H9 (cell line): Measurements from ENCODE around the gene MRTFB. TPM values are rescaled to one million over a fixed set of nuclear protein-coding genes. Genes with fewer than 3 reads are reported as not detected.
A peak's percentile ranks its signal among the peaks of the same experiment; 100 is the strongest.

Source experiments
- DNase-seq: peaks from one replicate; pipeline ENCODE4 v3.0.0-alpha.2; 2017
- H2AFZ ChIP-seq: one replicate; pipeline ENCODE4 v1.6.1; 2013; ENCODE audit warnings: mild to moderate bottlenecking, low read length, control low read depth, moderate library complexity
- H2AK5ac ChIP-seq: 2 replicates; pipeline ENCODE4 v1.6.1; 2013; ENCODE audit warnings: low read length, control low read depth, mixed read lengths; ENCODE audit not compliant: insufficient read length
- H2BK120ac ChIP-seq: one replicate; pipeline ENCODE4 v1.6.1; 2013; ENCODE audit warnings: low read depth, mild to moderate bottlenecking, low read length, control low read depth, inconsistent platforms; ENCODE audit not compliant: poor library complexity, severe bottlenecking
- H2BK12ac ChIP-seq: 2 replicates; pipeline ENCODE4 v1.6.1; 2013; ENCODE audit warnings: low read length, control low read depth, mixed read lengths, low read depth; ENCODE audit not compliant: insufficient read length
- H2BK15ac ChIP-seq: 2 replicates; pipeline ENCODE4 v1.6.1; 2013; ENCODE audit warnings: low read depth, low read length, control low read depth
- H2BK20ac ChIP-seq: one replicate; pipeline ENCODE4 v1.6.1; 2013; ENCODE audit warnings: low read depth, mild to moderate bottlenecking, low read length, control low read depth, inconsistent platforms; ENCODE audit not compliant: poor library complexity, severe bottlenecking
- H2BK5ac ChIP-seq: 2 replicates; pipeline ENCODE4 v1.6.1; 2013; ENCODE audit warnings: low read length, control low read depth, mixed read lengths; ENCODE audit not compliant: insufficient read length
- H3K14ac ChIP-seq: 2 replicates; pipeline ENCODE4 v1.6.1; 2013; ENCODE audit warnings: low read length, control low read depth; ENCODE audit not compliant: insufficient read depth
- H3K18ac ChIP-seq: 2 replicates; pipeline ENCODE4 v1.6.1; 2013; ENCODE audit warnings: low read depth, mild to moderate bottlenecking, mixed read lengths, low read length, control low read depth; ENCODE audit not compliant: insufficient read length
- H3K23ac ChIP-seq: 2 replicates; pipeline ENCODE4 v1.6.1; 2013; ENCODE audit warnings: low read length, control low read depth, mixed read lengths, low read depth; ENCODE audit not compliant: insufficient read length
- H3K23me2 ChIP-seq: 2 replicates; pipeline ENCODE4 v1.6.1; 2013; ENCODE audit warnings: low read depth, mild to moderate bottlenecking, mixed read lengths, low read length, control low read depth; ENCODE audit not compliant: insufficient read length, poor library complexity, severe bottlenecking
- H3K27ac ChIP-seq: 2 replicates; pipeline ENCODE4 v1.5.1; 2013; ENCODE audit warnings: low read length, control low read depth, mixed read lengths, low read depth; ENCODE audit not compliant: insufficient read length
- H3K27me3 ChIP-seq: 2 replicates; pipeline ENCODE4 v1.6.1; 2013; ENCODE audit warnings: low read length, control low read depth, inconsistent platforms; ENCODE audit not compliant: insufficient read depth
- H3K4ac ChIP-seq: 2 replicates; pipeline ENCODE4 v1.6.1; 2013; ENCODE audit warnings: low read depth, mild to moderate bottlenecking, control low read depth, inconsistent platforms, low read length, moderate library complexity
- H3K4me1 ChIP-seq: 2 replicates; pipeline ENCODE4 v1.6.1; 2013; ENCODE audit warnings: low read length, control low read depth, inconsistent platforms; ENCODE audit not compliant: insufficient read depth
- H3K4me2 ChIP-seq: 2 replicates; pipeline ENCODE4 v1.6.1; 2013; ENCODE audit warnings: low read length, control low read depth, mixed read lengths; ENCODE audit not compliant: insufficient read length, insufficient read depth
- H3K56ac ChIP-seq: 2 replicates; pipeline ENCODE4 v1.6.1; 2013; ENCODE audit warnings: low read depth, mild to moderate bottlenecking, mixed read lengths, low read length, control low read depth; ENCODE audit not compliant: insufficient read length
- H3K79me1 ChIP-seq: 2 replicates; pipeline ENCODE4 v1.6.1; 2013; ENCODE audit warnings: low read depth, mild to moderate bottlenecking, moderate library complexity, low read length, control low read depth, inconsistent platforms; ENCODE audit not compliant: insufficient read depth, poor library complexity, severe bottlenecking
- H3K79me2 ChIP-seq: 2 replicates; pipeline ENCODE4 v1.6.1; 2013; ENCODE audit warnings: low read length, control low read depth, inconsistent platforms; ENCODE audit not compliant: insufficient read depth
- H3K9ac ChIP-seq: 2 replicates; pipeline ENCODE4 v1.6.1; 2013; ENCODE audit warnings: low read length, control low read depth, mixed read lengths; ENCODE audit not compliant: insufficient read length; ENCODE audit errors: extremely low read depth
- H3K9me3 ChIP-seq: one replicate; pipeline ENCODE4 v1.6.1; 2013; ENCODE audit warnings: low read depth, low read length, inconsistent platforms; ENCODE audit not compliant: control insufficient read depth
- H3T11ph ChIP-seq: one replicate; pipeline ENCODE4 v1.6.1; 2013; ENCODE audit warnings: mild to moderate bottlenecking, low read length, control low read depth, inconsistent platforms
- H4K20me1 ChIP-seq: one replicate; pipeline ENCODE4 v1.6.1; 2013; ENCODE audit not compliant: control insufficient read depth, insufficient read length, insufficient read depth
- H4K5ac ChIP-seq: 2 replicates; pipeline ENCODE4 v1.6.1; 2013; ENCODE audit warnings: low read depth, mild to moderate bottlenecking, mixed read lengths, low read length, control low read depth; ENCODE audit not compliant: insufficient read length
- H4K8ac ChIP-seq: replicated peaks from 2 replicates; pipeline ENCODE4 v1.6.1; 2013; ENCODE audit warnings: low read length, control low read depth, mixed read lengths, low read depth; ENCODE audit not compliant: insufficient read length
- H4K91ac ChIP-seq: 2 replicates; pipeline ENCODE4 v1.6.1; 2013; ENCODE audit warnings: low read depth, mild to moderate bottlenecking, moderate library complexity, mixed read lengths, low read length, control low read depth; ENCODE audit not compliant: insufficient read length
- H3K27ac Mint-ChIP-seq, 3 experiments: 2 replicates in 2 of 3; 3 replicates in 1 of 3; pipeline ENCODE4 v1.8.0; 2020 to 2021; ENCODE audit warnings: mixed read lengths in 3 of 3, mild to moderate bottlenecking in 1 of 3, moderate library complexity in 1 of 3
- H3K27me3 Mint-ChIP-seq: 2 replicates; pipeline ENCODE4 v1.8.0; 2021; ENCODE audit warnings: low read depth, mild to moderate bottlenecking, moderate library complexity, mixed read lengths
- H3K36me3 Mint-ChIP-seq, 3 experiments: 2 replicates in 2 of 3; 3 replicates in 1 of 3; pipeline ENCODE4 v1.8.0; 2020 to 2021; ENCODE audit warnings: low read depth in 3 of 3, mixed read lengths in 3 of 3; ENCODE audit not compliant: insufficient read depth in 1 of 3
- H3K4me1 Mint-ChIP-seq, 2 experiments: 2 replicates each; pipeline ENCODE4 v1.8.0; 2020; ENCODE audit warnings: mixed read lengths in 2 of 2
- H3K4me3 Mint-ChIP-seq, 2 experiments: 2 replicates in 1 of 2; 3 replicates in 1 of 2; pipeline ENCODE4 v1.8.0; 2020 to 2021; ENCODE audit warnings: mild to moderate bottlenecking in 2 of 2, mixed read lengths in 2 of 2, moderate library complexity in 1 of 2
- H3K9me3 Mint-ChIP-seq, 2 experiments: 2 replicates in 1 of 2; 3 replicates in 1 of 2; pipeline ENCODE4 v1.8.0; 2020; ENCODE audit warnings: mild to moderate bottlenecking in 2 of 2, mixed read lengths in 2 of 2, moderate library complexity in 1 of 2
- CTCF ChIP-seq: fragments of 200-600 bp; sonication (generic); conservative IDR thresholded peaks from 3 replicates; pipeline ENCODE4 v1.8.0; 2021; ENCODE audit warnings: antibody characterized with exemption, mild to moderate bottlenecking
- WGBS: extraction: QIAGEN DNeasy Blood & Tissue Kit; methylation state at CpG from one replicate; pipeline ENCODE4 v1.1.7; 2013; ENCODE audit warnings: missing lambda C conversion rate, low lambda C conversion rate, mixed read lengths; ENCODE audit not compliant: insufficient read length; ENCODE audit errors: extremely low coverage; 5-methylcytosine and 5-hydroxymethylcytosine counted together
- total RNA-seq: library from RNA; stranded (reverse); gene quantifications from 2 replicates; pipeline ENCODE4 v1.2.1, GENCODE V29; 2021

Gene MRTFB
- total RNA-seq, 1 experiment from 2014 or later: 29.9 TPM

DNA sequence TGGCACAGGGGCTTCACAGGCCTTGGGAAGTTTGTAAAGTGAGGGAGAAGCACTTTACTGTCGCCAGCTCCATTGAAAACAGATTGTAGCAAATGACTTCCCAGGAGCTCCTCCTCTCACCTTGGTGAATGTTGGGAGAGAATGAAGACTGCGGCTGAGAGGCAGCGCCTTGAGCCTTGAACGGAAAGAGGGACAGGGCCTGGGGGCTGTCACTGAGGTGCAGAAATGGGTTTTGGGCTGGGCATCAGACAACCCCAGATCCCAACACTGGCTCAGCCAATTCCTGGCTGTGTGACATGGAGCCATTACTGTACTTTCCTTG, 603 bp upstream of the MRTFB start:
- no peak overlapping the region for H4K8ac ChIP-seq
- no peaks in the 10 kb centered on the region for H3K9me3 ChIP-seq
- H3K4ac ChIP-seq: no peak overlapping the region
- H2BK5ac ChIP-seq: no peak overlapping the region
- Mint-ChIP-seq H3K9me3 (no peaks in the 10 kb centered on the region), H3K4me1 (peaks cover 18% of the 10 kb centered on the region in 2 experiments), H3K27me3 (no peaks in the 10 kb centered on the region), H3K4me3 (peak overlapping the region; percentile 87 to 89), H3K27ac (peak overlapping the region; percentile 14 to 95 (median 92); a peak in 5 of 7 replicates), H3K36me3 (peaks cover 0 to 4% (median 0%) of the 10 kb centered on the region in 3 experiments; a peak in 1 of 7 replicates)
- no peak overlapping the region for H4K5ac ChIP-seq
- DNase-seq: no peak
- WGBS: no CpG with 5 or more reads among the region's 4 CpGs
- no peak overlapping the region for H2BK20ac ChIP-seq
- peaks cover 3% of the 10 kb centered on the region for H3K23me2 ChIP-seq
- no peak overlapping the region for H3K23ac ChIP-seq
- H2BK12ac ChIP-seq: no peak overlapping the region
- peaks cover 3% of the 10 kb centered on the region for H3K79me1 ChIP-seq
- peak overlapping the region; percentile 25 for H3K14ac ChIP-seq
- H2BK120ac ChIP-seq: no peak overlapping the region
- H2AK5ac ChIP-seq: no peak overlapping the region
- H4K91ac ChIP-seq: no peak overlapping the region
- no peaks in the 10 kb centered on the region for H3K4me1 ChIP-seq
- no peaks in the 10 kb centered on the region for H4K20me1 ChIP-seq
- no peak overlapping the region for H2BK15ac ChIP-seq
- no peaks in the 10 kb centered on the region for H3K79me2 ChIP-seq
- H3K18ac ChIP-seq: no peak overlapping the region
- H3K56ac ChIP-seq: no peak overlapping the region
- no peak overlapping the region for H2AFZ ChIP-seq
- peak overlapping the region; percentile 64 for H3K4me2 ChIP-seq
- peak overlapping the region; percentile 60 for H3K9ac ChIP-seq
- H3K27me3 ChIP-seq: no peaks in the 10 kb centered on the region
- no peak for TF ChIP-seq CTCF
- no peak overlapping the region for H3K27ac ChIP-seq
- H3T11ph ChIP-seq: no peak overlapping the region
